ENCODE measurements around the gene USP47. TPM values are rescaled to one million over a fixed set of nuclear protein-coding genes. Genes with fewer than 3 reads are reported as not detected.

The USP47 gene
- polyA plus RNA-seq (2011; rRNA removed), result 27.7 and 35.0 TPM in 2 replicates
- polyA minus RNA-seq (2011; rRNA and poly(A)+ RNA removed), result 31.2 and 54.3 TPM in 2 replicates

DNA sequence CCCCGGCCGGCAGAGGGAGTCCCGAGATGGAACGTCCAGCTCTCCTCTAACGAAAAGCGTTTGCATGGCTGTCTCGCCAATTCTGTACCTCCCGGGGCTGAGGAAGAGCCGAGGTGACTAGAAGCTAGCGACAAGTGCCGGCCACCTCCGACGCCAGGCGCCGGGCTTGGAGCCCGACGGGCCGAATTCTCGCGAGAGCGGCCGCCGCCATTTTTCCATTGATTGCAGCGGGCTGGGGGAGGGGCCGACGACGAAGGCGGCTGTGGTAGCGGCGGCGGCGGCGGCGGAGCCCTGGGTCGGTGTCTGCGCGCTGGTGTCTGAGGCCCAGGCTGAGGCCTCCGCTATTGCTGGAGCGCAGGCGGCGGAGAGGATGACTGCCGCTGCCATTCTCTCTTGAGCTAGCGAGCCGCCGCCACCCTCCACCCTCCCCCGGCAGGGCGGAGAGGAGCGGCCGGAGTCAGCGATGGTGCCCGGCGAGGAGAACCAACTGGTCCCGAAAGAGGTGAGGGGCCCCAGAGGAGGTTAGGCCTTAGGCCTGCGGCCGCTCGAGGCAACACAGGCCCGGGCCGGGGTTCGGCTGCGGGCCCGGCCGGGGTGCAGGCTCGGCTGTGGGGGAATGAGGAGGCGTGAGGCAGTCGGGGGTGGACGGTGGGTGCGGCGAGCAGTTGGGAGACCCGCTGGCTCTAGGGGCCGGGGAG lies at the start of gene USP47:
Gene USP47 (plus strand): TSS at position 250 of the 698 bp plus-strand sequence. CDS start 214 bp downstream, at position 464.
- CTCF ChIA-PET, result interaction anchor here (1.4 to 2.3 kb wide), 5 partner anchors 12 to 908 kb away, joined by 4 to 10 read pairs (median 6); no protein-coding TSS in a partner anchor
- POLR2A ChIA-PET, result interaction anchor here (0.5 to 1.9 kb wide), 4 partner anchors 28 to 912 kb away, joined by 3 to 7 read pairs (median 4); no protein-coding TSS in a partner anchor
- TF ChIP-seq CTCF (IDR thresholded peaks at IDR 0.05; ENCODE audit: low read depth, low read length), result peak; percentile 69

DNA sequence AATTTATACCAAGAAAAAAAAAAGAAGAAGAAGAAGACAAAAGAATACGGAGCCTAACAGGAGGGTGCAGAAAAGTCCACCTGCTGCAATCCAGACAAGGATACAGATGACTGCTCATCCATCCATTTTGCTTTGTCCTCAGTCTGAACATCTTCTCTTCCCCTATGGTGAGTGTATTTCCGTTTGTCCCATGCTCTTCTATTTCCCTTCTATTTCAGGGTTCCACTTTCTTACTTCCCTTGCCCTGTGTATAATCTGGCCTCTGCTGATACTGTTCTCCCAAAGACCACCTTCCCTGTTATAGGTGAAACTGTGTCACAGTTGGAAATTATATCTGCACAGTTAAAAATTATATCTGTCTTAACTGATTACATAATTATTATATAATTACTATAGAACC lies 48.7 kb upstream of the USP47 start:
- no peak for TF ChIP-seq CTCF (IDR thresholded peaks at IDR 0.05; ENCODE audit: low read depth, low read length)
- ChIA-PET POLR2A (no interaction called here), CTCF (interaction anchor here (1.0 to 2.8 kb wide), 4 partner anchors 14 to 765 kb away, joined by 3 to 12 read pairs (median 5); no protein-coding TSS in a partner anchor)
- H3K27ac ChIP-seq (ENCODE audit: low read depth, low read length), result no peak overlapping the region
- no peak overlapping the region for H3K4me3 ChIP-seq (ENCODE audit: low read depth, low read length)
- peaks cover 3% of the 10 kb centered on the region for H3K27me3 ChIP-seq (ENCODE audit: control insufficient read depth, insufficient read depth, low read length)
- no peaks in the 10 kb centered on the region for H3K9me3 ChIP-seq (ENCODE audit: control insufficient read depth, insufficient read depth, low read length)
- DNase-seq (ENCODE audit: low read depth, low spot score), result no peak

More for the DNA sequence above, at the start of gene USP47:
- peak within 1 kb of the TSS; percentile 76 for H3K4me3 ChIP-seq (ENCODE audit: low read depth, low read length)
- no peaks in the 10 kb centered on the region for H3K27me3 ChIP-seq (ENCODE audit: control insufficient read depth, insufficient read depth, low read length)
- H3K27ac ChIP-seq (ENCODE audit: low read depth, low read length), result peak within 1 kb of the TSS; percentile 96
- DNase-seq (ENCODE audit: low read depth, low spot score), result peak; percentile 45
- no peaks in the 10 kb centered on the region for H3K9me3 ChIP-seq (ENCODE audit: control insufficient read depth, insufficient read depth, low read length)

DNA sequence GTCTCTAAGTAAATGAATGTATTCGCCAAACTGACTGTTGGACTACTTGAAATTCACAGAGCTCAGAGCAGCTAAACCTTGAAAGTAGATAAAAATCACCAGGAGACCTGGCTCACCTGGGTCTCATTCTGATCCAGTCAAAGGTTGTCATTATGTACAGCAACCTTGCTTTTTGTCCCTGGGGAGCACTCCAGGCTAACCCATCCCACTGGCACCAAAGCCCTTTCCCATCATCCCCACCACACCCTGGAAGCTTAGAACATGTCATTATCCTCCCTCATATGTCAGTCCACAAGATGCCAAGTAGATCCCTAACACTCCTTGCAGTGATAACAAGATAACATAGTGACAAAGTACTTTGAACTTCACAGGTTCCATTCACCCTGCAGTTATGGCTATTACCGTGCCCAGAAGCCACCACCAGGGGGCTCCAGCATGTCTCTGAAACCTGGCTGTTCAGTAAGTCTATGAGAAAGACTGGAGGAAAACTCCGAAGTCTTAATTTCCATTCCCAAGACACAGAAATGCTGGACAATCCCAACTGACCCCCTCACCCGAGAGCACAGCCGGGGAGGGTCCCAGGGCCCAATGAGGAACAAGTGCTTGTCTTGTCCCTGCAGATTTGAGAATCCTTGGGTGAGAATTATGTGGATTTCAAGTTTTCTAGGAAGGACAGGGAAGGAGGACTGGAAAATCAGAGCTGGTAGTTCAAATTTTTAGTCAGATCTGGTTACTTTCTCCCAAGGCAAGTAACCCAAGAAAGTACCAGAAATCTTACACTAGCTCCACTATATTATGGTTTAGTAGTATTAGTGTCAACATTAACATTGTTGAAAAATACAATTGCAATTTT lies 43.0 kb upstream of the USP47 start:
- ChIA-PET CTCF (interaction anchor here (0.6 to 2.9 kb wide), 36 partner anchors 8 to 771 kb away, joined by 3 to 34 read pairs (median 4); partner anchors contain the start of gene USP47), POLR2A (interaction anchor here (1.2 kb wide), 1 partner anchor 245 kb away, joined by 4 read pairs; no protein-coding TSS in a partner anchor)
- no peaks in the 10 kb centered on the region for H3K9me3 ChIP-seq (ENCODE audit: control insufficient read depth, insufficient read depth, low read length)
- peaks cover 3% of the 10 kb centered on the region for H3K27me3 ChIP-seq (ENCODE audit: control insufficient read depth, insufficient read depth, low read length)
- no peak overlapping the region for H3K27ac ChIP-seq (ENCODE audit: low read depth, low read length)
- TF ChIP-seq CTCF (IDR thresholded peaks at IDR 0.05; ENCODE audit: low read depth, low read length), result peak; percentile 98
- no peak overlapping the region for H3K4me3 ChIP-seq (ENCODE audit: low read depth, low read length)
- peak; percentile 38 for DNase-seq (ENCODE audit: low read depth, low spot score)

DNA sequence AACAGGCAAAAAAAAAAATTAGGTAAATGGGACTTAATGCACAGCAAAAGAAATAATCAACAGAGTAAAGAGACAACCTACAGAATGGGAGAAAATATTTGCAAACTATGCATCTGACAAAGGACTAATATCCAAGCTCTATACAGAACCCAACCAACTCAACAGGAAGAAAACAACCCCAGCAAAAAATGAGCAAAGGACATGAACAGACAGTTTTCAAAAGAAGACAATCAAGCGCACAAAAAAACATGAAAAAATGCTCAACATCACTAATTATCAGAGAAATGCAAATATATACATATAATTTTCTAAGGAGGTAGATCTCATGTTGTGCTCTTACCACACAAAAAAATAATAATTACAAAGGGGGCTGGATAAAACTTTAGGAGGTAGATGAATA lies 36.5 kb upstream of the USP47 start:
- no peak for DNase-seq (ENCODE audit: low read depth, low spot score)
- Histone ChIP-seq H3K27me3 (ENCODE audit: control insufficient read depth, insufficient read depth, low read length) (no peaks in the 10 kb centered on the region), H3K4me3 (ENCODE audit: low read depth, low read length) (no peak overlapping the region), H3K27ac (ENCODE audit: low read depth, low read length) (no peak overlapping the region), H3K9me3 (ENCODE audit: control insufficient read depth, insufficient read depth, low read length) (no peaks in the 10 kb centered on the region)
- no peak for TF ChIP-seq CTCF (IDR thresholded peaks at IDR 0.05; ENCODE audit: low read depth, low read length)
- ChIA-PET CTCF (interaction anchor here (0.6 to 1.4 kb wide), 2 partner anchors 224 to 242 kb away, joined by 3 to 13 read pairs; no protein-coding TSS in a partner anchor), POLR2A (no interaction called here)

Data from AG04450 (cell line).